Measurements from ENCODE around the gene CHPT1. TPM values are rescaled to one million over a fixed set of nuclear protein-coding genes. Genes with fewer than 3 reads are reported as not detected.

Gene CHPT1
- total and polyA plus RNA-seq, 8 donors: 26.8 to 69.0 (median 30.4) TPM

DNA sequence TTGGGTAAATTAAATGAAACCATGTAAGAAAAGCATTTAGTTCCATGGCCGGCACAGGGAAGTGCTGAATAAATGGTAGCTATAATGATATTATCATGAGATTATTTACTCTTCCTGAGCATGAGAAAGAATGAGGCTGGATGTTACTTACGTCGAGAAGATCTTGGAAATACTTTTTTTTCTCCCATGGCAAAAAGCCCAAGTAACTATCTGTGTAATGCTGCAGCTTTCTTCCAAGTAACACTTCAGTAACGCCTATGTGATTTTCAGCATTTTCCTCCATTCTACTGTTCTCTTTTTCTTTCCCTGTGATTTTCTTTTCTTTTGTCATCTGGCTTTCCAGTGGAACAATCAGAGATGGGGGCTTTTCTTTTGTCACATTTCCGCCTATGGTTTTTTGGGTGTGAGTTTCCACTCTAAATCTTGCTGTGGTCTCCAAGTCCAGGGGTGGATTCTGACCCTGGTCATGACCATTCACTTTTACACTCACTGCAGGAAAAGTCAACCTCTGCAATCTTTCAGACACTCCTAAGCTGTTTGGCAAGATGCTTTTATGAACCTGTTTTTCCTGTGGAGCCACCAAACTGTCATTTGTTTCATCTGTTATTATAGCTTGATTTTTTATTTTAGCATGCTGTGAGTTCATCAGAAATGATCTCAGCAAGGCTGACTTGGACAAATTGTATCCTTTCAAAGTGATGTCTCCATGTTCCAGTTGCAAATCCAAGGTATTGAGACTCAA is 66.8 kb downstream of the CHPT1 start:
- Histone ChIP-seq H3K4me3 (no peak overlapping the region), H3K36me3 (peaks cover 7 to 47% of the 10 kb centered on the region in 2 donors), H3K27ac (peak overlapping the region in 1 of 2 donors; percentile 64), H3K27me3 (no peaks in the 10 kb centered on the region), H3K9me3 (no peaks in the 10 kb centered on the region), H3K4me1 (peaks cover 6 to 23% of the 10 kb centered on the region in 2 donors)
- DNase-seq (peak in 2 of 4 donors; percentile 10 to 15), ATAC-seq (no peak)
- TF ChIP-seq, protein P1, sequence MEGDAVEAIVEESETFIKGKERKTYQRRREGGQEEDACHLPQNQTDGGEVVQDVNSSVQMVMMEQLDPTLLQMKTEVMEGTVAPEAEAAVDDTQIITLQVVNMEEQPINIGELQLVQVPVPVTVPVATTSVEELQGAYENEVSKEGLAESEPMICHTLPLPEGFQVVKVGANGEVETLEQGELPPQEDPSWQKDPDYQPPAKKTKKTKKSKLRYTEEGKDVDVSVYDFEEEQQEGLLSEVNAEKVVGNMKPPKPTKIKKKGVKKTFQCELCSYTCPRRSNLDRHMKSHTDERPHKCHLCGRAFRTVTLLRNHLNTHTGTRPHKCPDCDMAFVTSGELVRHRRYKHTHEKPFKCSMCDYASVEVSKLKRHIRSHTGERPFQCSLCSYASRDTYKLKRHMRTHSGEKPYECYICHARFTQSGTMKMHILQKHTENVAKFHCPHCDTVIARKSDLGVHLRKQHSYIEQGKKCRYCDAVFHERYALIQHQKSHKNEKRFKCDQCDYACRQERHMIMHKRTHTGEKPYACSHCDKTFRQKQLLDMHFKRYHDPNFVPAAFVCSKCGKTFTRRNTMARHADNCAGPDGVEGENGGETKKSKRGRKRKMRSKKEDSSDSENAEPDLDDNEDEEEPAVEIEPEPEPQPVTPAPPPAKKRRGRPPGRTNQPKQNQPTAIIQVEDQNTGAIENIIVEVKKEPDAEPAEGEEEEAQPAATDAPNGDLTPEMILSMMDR (IDR thresholded peaks at IDR 0.05): no peak
- intact Hi-C loops (cut with DNase I): no loop called here

DNA sequence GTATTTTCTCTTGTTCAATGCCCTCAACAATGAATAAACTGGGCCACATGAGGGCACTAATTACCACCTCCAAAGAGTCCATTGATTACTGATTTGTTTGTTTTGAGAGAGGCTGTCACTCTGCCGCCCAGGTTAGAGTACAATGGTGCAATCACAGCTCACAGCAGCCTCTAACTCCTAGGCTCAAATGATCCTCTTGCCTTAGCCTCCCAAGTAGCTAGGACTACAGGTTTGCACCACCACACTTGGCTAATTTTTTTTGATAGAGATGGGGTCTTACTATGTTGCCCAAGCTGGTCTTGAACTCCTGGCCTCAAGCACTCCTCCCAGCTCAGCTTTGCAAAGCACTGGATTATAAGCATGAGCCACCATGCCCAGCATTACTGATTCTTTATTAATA is 70.1 kb downstream of the CHPT1 start:
- no peaks in the 10 kb centered on the region for H3K27me3 ChIP-seq
- H3K9me3 ChIP-seq: no peaks in the 10 kb centered on the region
- H3K36me3 ChIP-seq: peaks cover 7 to 40% of the 10 kb centered on the region in 2 donors
- intact Hi-C loops (cut with DNase I): no loop called here
- no peak overlapping the region for H3K4me3 ChIP-seq
- H3K27ac ChIP-seq: no peak overlapping the region
- H3K4me1 ChIP-seq: peaks cover 0 to 20% of the 10 kb centered on the region in 2 donors
- TF ChIP-seq, protein P1 (IDR thresholded peaks at IDR 0.05): no peak
- ATAC-seq: no peak
- no peak for DNase-seq

DNA sequence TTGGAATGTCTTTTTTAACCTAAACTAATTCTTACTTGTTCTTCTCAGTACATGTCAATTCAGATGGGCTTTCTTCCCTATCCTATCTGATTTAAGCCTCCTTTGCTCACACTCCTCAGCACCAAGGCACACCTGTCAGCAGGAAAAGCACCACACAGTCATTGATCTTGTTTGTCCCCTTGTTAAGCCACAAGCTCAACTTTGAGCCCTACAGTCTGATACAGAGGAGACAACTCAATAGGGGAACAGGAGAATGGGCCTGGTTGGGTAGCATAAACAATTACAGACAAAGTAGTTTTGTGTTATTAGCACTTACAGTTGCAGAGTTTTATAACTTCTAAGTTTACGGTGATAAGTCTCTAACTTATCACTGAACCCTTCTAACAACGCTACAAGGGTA is 71.3 kb downstream of the CHPT1 start:
- ATAC-seq (no peak), DNase-seq (no peak)
- Histone ChIP-seq H3K36me3 (peaks cover 7 to 37% of the 10 kb centered on the region in 2 donors), H3K9me3 (no peaks in the 10 kb centered on the region), H3K27ac (no peak overlapping the region), H3K4me3 (no peak overlapping the region), H3K4me1 (peaks cover 0 to 27% of the 10 kb centered on the region in 2 donors), H3K27me3 (no peaks in the 10 kb centered on the region)
- TF ChIP-seq, protein P1 (IDR thresholded peaks at IDR 0.05): no peak
- intact Hi-C loops (cut with DNase I): no loop called here

DNA sequence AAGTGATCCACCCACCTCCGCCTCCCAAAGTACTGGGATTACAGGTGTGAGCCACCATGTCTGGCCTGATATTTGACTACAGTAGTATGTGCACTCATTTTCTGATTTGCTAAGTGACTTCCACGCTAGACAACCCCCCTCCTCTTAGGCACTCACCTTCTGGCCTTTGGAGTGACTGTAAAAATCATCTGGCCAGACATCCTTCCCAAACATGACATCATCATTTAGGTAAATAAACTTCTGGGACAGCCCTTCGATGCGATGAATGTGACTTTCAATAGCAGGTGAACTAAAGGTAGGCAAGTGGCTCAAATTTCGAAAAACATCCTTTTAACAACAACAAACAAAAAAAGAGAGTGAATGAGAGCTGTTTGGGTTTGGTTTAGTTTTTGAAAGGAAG is 72.4 kb downstream of the CHPT1 start:
- H3K27me3 ChIP-seq: no peaks in the 10 kb centered on the region
- H3K4me3 ChIP-seq: no peak overlapping the region
- peaks cover 0 to 26% of the 10 kb centered on the region in 2 donors for H3K4me1 ChIP-seq
- no peak for ATAC-seq
- intact Hi-C loops (cut with DNase I): loop anchor here (5.0 to 10.0 kb wide), 2 partner anchors 65 to 72 kb away; partner anchors contain the start of gene GNPTAB (in 1 of the 2)
- H3K27ac ChIP-seq: no peak overlapping the region
- peaks cover 7 to 33% of the 10 kb centered on the region in 2 donors for H3K36me3 ChIP-seq
- TF ChIP-seq, protein P1 (IDR thresholded peaks at IDR 0.05): no peak
- no peaks in the 10 kb centered on the region for H3K9me3 ChIP-seq
- DNase-seq: no peak

DNA sequence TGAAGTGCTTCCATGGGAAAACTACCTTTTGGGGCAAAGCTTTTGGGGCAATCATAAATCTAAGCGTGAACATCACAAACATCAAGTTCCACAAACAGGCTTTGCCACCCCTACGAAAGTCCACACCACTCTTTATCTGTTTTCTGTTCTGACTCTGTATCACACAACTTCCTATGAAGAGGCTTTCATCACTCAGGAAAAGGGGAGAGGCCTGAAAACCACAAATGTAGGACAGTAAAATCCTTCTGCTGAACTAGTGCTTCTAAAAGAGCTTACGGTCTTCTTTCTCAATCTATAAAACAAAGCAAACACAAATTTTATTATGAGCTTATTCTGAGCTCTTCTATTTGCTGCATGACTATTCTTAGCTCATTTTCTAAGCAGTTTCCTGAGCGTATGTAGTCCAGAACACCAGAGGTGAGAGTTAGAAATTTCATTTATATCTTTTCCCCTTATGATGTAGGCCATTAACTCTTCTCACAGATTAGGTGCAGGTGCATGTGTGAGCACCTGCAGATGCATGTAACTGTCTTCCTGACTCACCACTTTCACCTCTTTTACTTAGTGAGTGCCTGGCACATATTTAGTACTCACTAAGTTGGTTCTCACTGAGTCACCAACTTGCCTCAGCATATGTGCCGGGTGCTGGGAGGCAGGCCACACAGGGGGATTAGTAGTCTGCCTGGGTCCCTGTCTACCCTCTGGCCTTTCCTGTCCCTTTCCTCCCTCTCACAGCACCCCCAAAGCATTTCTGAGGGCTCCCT is 74.8 kb downstream of the CHPT1 start:
- intact Hi-C loops (cut with DNase I): loop anchor here (5.0 to 10.0 kb wide), 2 partner anchors 63 to 70 kb away; partner anchors contain the start of gene GNPTAB (in 1 of the 2)
- peak overlapping the region in 1 of 2 donors; percentile 45 for H3K27ac ChIP-seq
- DNase-seq (no peak), ATAC-seq (peak; percentile 21)
- no peak overlapping the region for H3K4me3 ChIP-seq
- no peaks in the 10 kb centered on the region for H3K27me3 ChIP-seq
- H3K4me1 ChIP-seq: peaks cover 0 to 32% of the 10 kb centered on the region in 2 donors
- peaks cover under 1 to 30% of the 10 kb centered on the region in 2 donors for H3K36me3 ChIP-seq
- TF ChIP-seq, protein P1 (IDR thresholded peaks at IDR 0.05): no peak
- no peaks in the 10 kb centered on the region for H3K9me3 ChIP-seq
